HG02970 (cell line): ENCODE results near the gene CALHM1.
"Not testable (repeated sequence)": the region's sequence is repeated elsewhere in the genome, so short reads cannot be mapped to it uniquely, and the experiment has no call there.

ENCODE experiments used
- ATAC-seq: cut with Tn5 transposase; IDR thresholded peaks from one replicate; pipeline ENCODE4 v1.9.1; 2021; ENCODE audit warnings: mild to moderate bottlenecking, moderate library complexity, moderate number of reproducible peaks; ENCODE audit not compliant: unreplicated experiment, low FRiP score

Gene CALHM1

GRCh38 chr10:103458720-103459119, at the start of gene CALHM1:
TSS of gene CALHM1 (minus strand) at chr10:103458900. CDS start at chr10:103458751, 149 bp downstream.
- no peak for ATAC-seq

DNA sequence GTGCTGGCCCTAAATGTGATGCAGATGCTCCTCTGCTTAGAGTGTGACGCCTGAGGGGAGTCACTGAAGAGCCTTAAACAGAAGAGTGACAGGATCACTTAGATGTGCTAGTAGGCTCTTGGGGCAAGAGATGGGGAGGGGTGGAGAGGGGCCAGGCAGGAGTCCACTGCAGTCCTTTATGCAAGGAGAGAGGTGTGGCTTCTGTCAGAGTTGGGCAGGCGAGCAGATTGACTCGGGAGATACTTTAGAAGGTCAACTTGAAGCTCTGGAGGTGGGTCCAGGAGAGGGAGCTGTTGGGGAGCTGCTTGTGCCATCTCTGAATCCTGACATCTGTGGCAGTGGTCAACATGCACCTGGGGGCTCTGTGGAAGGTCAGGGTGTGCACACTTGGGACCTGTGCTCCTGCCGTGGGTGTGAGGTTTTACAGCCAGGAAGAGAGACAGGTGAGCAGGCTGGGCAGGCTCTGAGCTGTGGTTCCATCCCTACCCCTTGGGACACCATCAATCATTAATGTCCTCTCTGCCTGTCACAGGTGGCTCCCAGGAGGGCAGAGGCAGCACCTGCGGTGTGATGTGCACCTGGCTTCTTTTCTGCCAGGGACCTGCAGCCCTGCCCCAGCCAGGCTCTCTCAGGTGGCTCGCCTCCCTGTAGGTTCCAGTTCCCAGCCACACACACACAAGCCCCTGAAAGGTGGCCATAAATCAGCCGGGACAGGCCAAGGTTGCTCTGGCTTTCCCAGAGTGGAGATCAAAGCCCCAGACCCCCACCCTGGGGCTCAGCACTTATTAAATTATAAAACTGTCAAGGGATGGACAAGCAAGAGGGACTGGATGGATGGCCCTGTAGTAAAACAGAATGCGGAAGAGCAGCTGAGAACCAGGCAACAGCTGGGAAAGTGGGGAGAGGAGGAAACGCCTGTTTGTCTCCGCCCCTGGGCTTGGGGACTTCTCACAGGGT, 48.8 kb upstream of the CALHM1 start:
- ATAC-seq: no peak

DNA sequence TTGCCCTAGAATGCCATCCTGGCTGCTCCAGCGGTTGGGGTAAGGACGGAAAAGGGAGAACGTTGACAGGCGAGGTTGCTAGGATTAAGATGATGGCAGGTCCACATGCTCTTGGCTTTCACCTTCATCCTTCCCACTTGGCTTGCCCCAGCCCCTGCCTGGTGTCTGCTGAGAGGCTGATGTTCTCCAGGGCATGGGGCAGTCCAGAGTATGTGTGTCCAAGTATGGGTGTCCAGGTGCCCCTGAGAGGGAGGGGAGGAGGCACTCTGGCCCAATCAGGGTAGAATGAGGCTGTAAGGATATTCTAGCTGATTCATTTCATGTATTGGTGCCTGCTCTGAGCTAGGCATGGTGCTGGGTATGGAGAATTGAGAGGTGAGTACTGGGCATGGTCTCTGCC, 47.4 kb upstream of the CALHM1 start:
- ATAC-seq: no peak

DNA sequence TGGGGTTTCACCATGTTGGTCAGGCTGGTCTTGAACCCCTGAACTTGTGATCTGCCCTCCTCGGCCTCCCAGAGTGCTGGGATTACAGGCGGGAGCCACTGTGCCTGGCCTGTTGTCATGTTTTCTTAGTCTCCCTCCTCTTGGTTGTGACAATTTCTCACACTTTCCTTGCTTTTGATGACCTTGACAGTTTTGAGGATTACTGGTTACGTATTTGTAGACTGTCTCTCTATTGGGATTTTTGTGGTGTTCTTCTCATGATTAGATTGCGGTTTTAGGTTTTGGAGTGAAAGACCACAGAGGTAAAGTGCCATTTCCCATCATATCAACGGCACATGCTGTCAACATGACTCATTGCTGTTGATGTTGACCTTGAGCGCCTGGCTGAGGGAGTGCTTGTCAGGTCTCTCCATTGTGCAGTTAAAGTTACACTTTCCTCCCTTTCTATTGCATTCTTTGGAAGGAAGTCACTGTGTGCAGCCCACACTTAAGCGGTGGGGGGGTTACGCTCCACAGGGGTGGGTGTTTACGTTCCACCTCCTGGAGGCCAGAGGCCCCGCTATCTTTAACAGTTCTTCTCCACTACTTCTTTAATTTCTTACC, 45.6 kb upstream of the CALHM1 start:
- ATAC-seq: no peak

- not testable (repeated sequence) for ATAC-seq
Observed at GRCh38 chr10:103503777-103504176, 45.1 kb upstream of the CALHM1 start.

DNA sequence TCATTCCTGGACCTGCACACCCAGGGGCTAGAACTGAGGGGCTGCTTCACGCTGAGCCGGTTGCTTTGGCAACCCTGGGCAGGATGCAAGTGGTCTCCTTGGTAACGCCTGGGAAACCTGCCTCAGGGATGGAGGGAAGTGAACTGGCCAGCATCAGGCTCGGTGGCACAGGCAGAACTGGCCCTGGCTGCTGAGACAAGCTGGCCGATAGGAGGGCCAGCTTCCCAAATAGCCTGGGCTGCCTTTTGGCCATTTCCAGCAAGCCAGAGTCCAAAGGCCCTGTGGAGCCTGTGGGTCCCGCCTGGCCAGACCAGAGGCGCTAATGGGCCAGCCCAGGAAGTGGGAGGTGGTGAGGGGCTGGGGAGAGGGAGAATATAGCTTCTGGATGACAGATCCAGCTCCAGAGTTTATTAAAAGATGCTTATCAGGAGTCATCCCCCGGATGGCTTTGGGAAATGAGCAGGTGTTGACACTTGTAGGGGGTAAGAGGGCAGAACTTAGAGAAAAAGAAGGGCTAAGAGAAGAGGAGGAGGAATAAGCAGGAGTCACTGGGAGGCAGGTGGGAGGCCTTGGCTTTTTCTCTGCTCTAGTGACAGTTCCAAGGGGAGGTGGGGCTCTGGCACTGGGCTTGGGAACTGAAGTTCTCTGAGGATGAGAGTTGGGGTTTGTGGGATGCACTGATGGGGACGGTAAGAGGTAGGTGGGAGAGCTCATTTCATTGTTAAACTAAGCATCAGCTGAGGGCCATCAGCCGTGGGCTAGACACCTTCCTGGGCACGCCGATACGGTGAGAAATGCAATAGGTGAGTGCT, 44.4 kb upstream of the CALHM1 start:
- no peak for ATAC-seq

DNA sequence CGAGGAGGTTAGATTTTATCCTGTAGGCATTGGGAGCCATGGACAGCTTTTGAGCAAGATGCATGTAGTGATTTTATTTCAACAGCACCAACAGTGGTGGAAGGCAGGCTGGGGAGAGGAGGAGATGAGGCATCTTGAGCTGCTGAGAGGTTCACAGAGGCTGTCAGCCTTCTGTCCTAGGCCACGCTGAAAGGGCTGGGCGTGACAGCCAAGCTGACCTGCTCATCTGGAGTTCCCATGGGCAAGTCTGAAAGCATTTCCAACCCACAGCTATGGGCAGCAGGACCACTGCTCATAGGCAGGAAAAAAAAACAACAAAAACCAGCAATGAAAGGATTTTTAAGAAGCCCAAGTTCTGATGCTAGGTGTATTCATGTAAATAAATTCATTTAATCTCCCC, 42.5 kb upstream of the CALHM1 start:
- ATAC-seq: no peak

GRCh38 chr10:103500481-103500880, 41.8 kb upstream of the CALHM1 start:
- no peak for ATAC-seq

GRCh38 chr10:103499881-103500280, 41.2 kb upstream of the CALHM1 start:
- no peak for ATAC-seq

DNA sequence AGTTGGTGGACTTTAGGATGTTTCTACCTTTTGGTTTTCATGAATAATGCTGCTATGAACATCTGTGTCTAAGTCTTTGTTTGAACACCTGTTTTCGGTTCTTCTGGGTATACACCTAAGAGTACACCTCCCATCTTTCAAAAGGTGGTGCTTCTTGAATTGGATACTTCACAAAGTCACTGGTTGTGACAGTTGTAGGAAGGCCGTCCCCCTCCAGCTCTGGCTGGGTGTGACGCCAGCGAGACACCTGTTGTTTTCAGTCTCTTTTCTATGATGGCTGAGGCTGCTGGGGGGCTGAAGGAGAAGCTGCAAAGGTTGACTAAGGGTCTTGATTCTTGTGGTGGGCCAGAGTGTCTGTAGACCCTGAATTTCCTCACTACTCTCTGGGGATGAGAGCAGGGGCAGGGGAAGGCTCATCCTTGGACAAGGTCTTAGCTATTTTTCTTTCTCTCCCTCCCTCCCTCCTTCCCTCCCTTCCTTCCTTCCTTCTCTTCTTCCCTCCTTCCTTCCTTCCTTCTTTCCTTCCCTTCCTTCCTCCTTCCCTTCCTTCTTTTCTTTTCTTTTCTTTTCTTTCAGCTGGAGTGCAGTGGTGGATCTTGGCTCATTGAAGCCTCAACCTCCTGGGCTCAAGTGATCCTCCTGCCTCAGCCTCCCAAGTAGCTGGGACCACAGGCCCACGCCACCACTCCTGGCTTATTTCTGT, 40.4 kb upstream of the CALHM1 start:
- ATAC-seq: no peak

GRCh38 chr10:103497161-103497915, 38.6 kb upstream of the CALHM1 start:
- no peak for ATAC-seq

GRCh38 chr10:103495321-103495720, 36.6 kb upstream of the CALHM1 start:
- ATAC-seq: no peak

- ATAC-seq: no peak
Observed at GRCh38 chr10:103493916-103494877, 35.5 kb upstream of the CALHM1 start.

DNA sequence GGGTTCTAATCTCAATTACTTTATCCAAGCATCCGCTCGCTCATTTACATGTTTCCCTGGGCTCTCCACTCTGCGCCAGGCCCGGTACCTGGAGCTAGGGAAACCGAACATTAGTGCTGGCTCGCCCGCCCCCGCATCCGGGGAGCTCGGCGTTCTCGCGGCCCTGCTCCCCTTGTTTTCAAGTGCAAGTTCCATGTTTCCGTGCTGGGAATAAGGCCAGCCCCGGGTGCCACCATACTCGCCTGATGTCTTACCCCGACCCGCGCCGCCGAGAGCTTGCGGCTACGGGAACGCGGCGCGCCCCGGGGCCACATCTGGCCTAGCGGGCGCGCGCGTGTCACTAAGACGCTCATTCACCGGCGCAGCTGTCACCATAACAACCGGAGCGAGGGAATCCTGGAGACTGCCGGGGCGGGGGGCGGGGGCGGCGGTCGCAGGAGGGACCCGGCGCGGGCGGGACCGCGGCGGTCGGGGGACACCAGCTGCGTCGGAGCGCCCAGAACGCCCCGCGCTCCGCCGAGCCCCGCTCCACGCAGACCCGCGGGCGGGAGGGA, 34.7 kb upstream of the CALHM1 start, which contains the start of gene NEURL1:
NEURL1 (plus strand) TSS at position 344 of the 554 bp plus-strand sequence. CDS start 683 bp downstream, outside the sequence.
- no peak for ATAC-seq

- ATAC-seq: no peak
Observed at GRCh38 chr10:103492655-103493261, 34.1 kb upstream of the CALHM1 start.

GRCh38 chr10:103491729-103492364, 33.1 kb upstream of the CALHM1 start:
- no peak for ATAC-seq

DNA sequence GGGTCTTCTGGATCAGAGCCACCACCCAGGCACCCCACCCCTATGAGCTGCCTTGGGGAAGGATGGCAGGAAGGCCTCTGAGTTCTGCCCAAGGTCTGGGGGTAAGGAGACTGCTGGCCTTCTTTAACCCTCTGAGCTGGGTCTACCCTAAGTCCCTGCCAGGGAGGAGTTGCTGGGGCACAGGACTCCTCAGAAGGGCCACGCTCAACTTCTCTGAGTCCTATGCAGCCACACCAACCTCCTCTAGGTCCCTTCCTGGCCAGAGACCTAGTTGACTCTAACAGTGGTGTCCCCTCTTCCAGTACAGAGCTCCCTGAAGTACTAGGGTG, 32.2 kb upstream of the CALHM1 start:
- no peak for ATAC-seq

DNA sequence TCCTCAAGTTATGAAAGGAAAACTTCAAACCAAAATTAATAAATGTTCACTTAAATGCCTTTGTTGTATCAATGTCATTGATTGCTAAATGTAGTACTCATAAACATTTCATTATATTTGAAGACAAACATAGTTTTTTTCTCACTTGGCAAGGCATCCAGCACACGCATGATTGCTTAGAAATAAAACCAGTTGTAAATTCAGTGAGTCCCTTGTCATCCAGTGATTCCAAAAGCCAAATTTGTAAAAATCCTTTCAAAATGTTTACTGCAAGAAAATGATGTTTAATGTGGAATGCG, 28.7 kb upstream of the CALHM1 start:
- ATAC-seq: no peak
